Fibroblast of peridontal ligament (primary cell): Measurements from ENCODE around the gene PRDM5.
A peak's percentile ranks its signal among the peaks of the same experiment; 100 is the strongest.

Experiments
- DNase-seq: peaks from one replicate; pipeline ENCODE4 v3.0.0-alpha.2; 2010; ENCODE audit errors: extremely low read depth

PRDM5 gene

DNA sequence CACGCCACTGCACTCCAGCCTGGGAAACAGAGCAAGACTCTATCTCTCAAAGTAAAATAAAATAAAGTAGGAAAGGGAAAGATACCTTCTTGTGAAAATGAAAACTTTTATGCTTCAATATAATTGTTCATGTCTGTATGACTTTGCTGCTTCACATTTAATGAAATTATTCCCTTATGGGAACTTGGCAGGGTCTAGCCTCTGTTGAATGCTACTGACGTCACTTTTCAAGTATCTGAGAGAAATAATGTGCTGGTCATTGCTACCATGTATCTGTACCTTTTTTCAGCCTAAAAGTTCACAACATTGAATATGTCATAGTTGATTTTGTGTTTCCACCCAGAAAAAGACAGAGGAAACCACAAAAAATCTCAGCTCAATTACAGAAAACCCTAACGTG is 65.2 kb downstream of the PRDM5 start:
- peak; percentile 83 for DNase-seq

DNA sequence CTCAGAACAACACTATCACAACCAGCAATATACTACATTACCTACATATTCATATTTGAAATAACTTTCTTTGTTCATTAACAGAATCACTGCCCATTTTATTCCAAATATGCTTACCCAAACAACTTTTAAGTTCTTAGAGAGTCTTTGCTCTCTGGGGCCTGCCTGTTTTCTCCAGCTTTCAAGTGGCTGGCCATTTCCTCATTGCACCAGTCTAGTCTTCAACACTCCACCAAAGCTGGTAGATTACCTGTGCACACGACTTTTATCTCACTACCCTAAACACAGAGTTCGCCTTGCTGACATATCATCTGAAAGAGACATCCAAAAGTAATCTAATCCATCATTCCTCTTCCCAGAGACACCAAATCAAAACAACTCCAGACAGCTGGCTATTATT is 66.2 kb downstream of the PRDM5 start:
- no peak for DNase-seq

DNA sequence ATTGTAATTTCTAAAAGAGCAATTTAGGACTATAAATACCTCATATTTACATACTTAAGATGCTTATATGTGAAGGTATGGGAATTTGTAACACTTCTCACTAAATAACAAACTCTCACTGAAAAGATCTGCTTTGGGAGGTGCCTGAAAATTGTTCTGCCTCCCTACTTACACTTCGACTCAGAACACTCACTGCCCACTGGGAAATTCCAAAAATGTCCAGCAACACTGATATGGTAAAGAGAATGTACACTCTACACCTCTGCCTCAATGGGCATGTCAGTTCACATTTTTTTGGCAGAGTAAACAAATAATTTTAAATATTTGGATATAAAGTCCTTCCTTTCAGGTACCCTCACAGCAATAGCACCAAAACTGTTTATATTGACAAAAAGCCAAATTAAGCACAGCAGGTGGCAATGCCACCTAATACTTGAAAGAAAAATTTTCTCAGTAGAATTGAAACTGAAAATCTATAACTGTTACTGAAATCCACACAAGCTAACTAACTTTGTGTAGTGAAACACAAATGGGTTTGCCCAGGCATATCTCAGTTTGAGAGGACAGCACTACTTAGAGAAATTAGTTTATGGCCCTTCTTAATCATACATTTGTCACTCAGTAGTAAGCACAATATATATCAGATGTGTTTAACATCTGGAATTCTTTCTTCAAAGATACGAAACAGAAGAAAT is 67.1 kb downstream of the PRDM5 start:
- DNase-seq: no peak

DNA sequence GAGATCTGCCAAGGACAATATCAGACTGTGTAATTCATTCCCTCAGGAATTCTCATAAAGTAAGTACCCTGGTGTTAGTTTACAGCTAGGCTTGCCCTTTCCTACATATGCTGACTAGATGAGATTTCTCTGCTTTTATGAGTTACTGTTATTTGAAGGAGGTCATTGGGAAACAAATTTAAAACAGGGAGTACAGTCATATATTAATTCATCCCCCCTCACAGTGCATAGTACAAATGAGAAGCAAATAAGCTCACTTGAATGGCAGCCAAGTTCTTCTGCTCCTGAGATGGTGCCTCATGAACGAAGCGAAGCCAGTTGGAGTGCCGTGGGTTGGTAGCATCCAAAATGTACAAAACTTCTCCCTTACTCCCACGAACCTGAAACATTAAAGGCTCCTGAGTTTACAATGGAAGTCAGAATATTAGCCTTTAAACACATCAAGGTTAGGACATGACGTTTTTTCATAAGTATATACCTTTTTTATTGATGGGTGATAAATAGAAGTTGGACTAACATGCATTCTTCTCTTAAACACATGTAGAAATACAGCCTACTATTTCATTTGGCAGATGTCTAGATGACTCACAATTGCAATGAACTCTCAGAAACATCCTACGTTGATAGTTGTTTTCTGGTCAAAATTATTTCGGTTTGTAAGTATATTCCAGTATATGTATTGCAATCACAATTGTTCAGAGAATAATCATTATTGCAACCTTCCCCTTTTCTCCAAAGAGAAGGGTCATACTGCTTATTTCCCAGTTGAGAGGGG is 69.2 kb downstream of the PRDM5 start:
- DNase-seq: peak; percentile 87

DNA sequence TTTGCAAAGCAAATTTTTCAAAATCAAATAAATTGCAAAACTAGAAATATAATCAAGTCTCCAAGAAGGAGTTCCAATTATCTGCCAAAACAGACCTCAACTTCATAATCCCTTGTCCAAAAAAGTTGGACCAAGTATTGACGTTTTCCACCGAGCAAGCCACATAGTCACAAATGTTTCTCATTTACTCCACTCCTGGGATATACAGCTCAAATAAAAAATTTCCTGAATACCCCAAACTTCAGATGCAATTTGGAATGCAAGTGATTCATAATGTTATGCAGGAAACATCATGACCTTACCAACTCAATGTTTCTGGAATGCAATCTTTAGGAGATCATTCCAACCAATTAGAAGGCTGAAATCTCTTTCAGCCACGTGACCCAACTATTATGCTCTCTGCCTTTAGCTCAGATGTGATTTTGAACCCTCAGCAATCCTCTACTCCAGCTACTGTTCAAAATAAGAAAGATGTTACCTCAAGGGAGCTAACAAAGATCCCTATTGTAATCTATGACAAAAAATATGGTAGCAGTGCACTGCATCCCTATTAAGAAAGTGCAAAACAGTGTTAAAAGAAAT is 72.4 kb downstream of the PRDM5 start:
- DNase-seq: peak; percentile 93

DNA sequence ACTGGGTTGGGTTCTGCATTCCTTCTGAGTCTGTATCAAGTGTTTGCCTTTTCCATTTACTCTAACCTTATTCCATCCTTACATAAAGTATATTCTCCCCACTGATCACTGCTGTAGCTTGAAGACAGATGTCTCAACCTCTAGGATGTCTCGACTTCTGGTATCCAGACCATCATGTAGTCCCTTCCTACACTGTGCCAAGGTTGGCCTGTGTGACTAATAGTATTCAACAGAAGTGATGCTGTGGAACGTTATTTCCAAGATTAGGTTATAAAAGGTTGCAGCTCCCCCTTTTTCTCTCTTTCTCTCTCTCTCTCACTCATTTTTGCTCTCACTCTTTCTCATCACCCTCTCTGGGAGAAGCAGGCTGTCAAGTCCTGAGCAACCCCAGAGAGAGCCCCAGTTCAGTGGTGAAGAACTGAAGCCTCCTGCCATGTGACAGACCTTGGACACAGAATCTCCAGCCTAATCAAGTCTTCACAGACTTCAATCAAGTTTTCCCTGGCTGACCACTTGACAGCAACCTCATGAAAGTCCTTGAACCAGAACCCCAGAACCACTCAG is 75.4 kb downstream of the PRDM5 start:
- DNase-seq: no peak

DNA sequence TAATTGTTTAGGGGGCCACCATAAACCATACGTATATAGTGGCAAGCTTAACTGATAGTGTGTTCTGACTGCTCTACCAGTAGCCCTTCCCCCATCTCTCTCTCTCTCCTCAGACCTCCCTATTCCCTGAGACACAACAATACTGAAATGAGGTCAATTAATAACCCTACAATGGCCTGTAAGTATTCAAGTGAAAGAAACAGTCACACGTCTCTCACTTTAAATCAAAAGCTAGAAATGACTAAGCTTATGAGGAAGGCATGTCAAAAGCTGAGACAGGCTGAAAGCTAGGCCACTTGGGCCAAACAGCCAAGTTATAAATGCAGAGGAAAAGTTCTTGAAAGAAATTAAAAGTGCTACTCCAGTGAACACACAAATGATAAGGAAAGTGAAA is 78.0 kb downstream of the PRDM5 start:
- DNase-seq: no peak

DNA sequence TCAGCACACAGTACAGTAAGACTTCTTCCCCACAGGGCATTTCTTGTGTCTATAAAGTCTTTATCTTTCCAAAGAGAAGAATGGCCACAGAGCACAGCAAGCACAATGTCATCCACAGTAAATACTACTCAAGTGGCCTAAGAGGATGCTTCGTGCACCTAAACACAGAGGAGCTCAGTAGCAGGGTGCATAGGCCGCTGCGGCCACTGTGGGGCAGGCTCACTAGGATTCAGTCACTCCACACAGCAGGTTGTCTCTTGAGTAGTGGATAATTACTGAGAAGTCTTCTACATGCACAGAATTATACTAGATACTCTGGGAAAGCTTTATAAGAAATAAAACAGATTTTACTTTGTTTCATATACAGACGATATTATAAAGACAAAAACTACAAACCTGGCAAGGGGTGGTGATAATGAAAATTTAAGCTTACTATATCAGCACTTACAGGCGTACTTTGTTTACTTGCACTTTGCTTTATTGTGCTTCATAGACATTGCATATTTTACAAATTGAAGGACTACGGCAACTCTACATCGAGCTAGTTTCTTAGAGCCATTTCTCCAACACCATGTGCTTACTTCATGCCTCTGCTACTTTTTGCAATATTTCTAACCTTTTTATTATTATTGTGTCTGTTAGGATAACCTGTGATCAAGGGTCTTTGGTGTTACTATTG is 78.5 kb downstream of the PRDM5 start:
- DNase-seq: no peak

DNA sequence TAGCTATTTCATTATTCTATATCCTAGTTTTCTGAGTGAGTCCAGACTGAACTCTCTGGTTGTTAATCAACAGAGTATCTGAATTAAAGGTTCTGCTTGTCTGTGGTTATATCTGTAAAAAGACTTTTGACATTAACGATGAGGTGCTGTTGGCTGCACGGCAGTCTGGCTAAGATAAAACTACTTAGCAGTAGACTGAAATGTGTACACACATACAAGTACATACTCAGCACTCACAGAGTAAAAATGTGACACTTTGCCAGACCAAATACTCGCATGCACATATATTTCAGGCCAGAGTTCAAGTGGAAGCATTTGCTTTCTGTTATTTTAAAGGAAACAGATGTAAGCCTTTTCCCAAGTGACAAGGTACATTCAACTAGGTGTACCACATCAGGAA is 80.5 kb downstream of the PRDM5 start:
- peak; percentile 72 for DNase-seq

DNA sequence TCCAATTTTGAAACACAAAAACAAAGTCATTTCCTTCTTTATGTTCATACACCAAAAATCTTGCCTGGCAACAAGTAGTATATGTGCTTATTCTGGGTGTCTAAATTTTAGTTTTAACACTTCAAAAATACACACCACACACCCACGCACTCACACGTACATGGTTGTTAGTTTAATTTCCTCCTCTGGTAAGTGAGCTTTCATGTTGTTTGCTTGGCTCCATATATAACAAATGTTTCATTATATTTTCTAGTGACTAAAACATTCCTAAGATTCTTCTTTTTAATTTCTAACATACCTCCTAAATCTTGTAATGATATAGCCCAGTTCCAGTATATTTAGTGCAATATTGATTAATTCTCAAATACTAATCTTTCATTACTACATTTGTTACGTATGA is 80.9 kb downstream of the PRDM5 start:
- no peak for DNase-seq

DNA sequence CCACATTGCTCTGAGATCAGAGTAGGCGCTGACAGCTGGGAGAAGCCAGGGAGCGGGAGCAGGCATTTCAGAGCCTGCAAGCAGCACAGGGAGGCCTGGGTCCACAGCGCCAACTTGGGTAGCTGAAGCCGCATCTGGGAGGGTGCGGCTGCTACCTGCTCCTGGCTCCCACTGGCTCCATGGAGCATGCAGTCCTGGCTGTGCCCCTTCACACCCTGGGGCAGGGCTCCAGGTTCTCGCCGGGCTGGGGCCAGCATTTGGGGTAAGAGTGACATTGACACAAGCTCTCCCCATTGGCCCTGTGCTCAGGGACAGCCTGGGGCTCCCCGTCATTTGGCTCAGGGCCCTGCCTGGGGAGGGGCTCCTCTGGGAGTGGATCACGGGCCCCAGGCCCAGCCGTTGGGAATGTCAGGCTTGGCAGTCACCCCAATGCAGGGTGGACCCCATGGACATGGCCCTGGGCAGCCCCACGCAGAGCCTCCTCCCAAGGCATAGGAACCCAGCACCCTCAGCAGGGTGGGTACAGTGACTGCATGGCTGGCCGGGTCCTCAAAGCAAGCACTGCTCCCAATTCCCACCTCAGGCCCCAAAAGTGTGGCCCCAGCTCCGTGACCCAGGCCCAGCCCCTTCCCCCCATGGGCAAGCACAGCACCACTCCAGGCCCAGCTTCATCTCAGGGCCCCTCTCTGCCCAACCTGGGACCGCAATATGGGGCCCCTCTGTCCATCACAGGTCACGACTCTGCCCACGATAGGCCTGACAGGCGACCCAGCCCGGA is 82.4 kb downstream of the PRDM5 start:
- no peak for DNase-seq

DNA sequence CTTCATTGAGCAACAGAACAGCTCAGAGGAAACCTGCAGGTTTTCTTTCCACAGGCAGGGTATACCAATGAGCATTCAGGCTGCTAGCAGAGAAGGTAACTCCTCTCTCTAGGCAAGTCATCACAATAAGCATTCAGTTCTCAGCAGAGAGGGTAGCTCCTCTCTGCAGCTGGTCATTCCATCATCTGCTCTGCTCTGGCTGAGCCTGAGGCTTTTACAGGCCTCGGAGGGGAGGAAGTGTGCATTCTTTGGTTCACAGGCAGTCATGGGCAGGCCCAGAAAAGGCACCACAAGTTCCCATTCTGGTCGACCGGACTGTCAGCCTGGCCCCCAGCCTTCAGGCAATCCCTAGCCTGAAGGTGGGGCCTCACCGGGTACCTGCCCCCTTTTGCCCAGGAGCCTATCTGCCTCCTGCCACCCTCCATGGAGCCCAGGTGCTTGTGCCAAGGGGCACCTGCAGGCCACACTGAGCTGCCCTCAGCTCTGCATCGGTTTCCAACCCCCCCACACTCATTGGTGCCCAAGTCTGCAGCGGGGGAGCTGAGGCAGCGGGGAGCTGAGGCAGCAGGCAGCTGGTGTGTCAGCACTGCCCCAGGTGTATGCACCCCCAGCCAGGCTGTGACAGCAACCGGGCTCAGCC is 83.1 kb downstream of the PRDM5 start:
- DNase-seq: no peak

DNA sequence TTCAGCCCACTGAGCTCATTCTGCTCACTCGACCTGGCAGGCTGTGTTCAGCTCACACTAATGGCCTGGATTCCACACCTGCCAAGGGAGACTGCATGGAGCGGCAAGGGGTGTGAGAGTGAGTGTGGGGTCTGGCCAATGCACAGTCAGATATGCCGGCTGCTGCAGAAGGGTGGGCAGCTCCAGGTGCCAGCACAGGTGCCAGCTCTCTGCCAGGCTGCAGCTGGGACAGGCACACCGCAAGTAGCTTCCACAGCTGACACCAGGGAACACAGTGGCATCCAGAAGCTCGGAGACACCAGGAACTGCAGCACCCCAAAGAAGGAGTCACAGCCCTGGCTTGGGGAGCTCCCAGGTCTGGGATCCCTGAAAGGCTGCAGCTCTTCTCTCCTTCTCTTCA is 83.7 kb downstream of the PRDM5 start:
- DNase-seq: no peak

DNA sequence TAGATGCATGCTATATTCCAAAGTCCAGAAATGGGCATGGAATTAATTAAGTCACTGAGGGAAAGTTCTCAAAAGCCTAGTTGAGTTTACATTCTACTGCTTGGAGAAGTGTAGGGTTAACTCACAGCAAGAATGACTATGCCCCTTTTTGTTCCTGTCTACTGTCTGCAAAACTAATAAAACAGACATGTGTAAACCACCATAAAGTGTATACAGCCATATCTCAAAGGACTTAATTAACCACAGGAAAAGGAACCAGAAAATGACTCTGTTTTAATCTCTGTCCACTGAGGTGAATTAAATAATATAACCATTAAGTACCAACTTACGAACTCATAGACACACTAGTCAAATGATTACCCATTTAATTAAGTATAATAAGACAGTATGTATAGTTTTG is 84.9 kb downstream of the PRDM5 start:
- DNase-seq: no peak

DNA sequence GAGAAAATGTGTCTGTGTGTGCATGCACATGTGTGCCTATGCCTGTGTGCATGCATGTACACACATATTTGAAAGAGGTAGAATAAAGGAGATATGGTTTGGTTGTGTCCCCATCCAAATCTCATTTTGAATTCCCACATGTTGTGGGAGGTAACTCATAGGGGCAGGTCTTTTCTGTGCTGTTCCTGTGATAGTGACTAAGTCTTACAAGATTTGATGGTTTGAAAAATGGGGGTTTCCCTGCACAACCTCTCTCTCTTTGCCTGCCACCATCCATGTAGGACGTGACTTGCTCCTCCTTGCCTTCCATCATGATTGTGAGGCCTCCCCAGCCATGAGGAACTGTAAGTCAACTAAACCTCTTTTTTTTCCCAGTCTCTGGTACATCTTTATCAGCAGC is 87.2 kb downstream of the PRDM5 start:
- no peak for DNase-seq

DNA sequence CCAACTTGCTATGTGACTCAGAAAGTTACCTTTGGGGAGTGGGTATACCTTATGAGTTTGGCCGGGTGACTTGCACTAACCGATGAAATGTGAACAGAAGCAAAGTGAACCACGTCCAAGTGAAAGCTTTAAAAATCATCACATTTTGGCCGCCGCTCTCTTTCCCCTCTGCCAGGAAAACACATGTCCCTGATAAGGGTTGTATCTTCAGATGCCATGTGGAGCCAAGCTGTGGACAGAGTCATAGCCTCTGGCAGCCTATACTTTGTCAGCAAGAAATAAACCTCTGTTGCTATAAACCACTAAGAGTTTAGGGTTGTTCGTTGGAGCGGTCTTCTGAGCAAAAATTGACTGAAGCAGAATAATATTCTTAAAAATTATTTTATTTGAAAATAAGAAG is 92.3 kb downstream of the PRDM5 start:
- no peak for DNase-seq

DNA sequence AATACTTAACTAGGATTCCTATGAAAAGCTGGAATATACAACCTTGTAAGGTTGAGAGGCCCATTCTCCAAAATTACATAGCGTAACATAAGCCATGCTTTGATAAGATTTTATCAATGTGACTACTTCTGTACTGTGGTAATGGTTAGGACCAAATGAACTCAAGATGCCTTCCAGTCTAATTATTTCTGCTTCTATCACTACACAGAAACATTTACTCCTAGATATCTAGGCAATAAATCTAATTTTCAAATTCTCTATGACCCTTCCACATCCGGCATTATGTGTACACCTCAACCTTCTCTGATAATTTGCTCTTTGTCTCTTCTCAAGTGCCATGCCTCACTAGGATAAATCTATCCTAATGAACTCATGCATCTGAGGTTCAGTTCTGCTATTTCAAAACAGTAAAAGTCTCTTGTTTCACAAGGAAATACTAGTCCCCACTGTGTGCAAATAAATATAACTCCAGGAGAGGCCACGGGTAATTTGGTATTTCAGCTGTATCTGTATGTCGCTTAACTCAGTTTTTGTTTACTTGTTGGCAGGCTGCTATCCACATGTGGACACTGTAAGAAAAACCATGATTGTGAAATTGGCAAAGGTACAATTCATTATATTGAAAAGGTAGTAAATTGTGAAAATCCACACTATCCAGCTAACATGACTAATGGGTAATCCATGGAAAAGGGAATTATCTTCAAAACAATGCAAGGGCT is 93.3 kb downstream of the PRDM5 start:
- peak; percentile 72 for DNase-seq

DNA sequence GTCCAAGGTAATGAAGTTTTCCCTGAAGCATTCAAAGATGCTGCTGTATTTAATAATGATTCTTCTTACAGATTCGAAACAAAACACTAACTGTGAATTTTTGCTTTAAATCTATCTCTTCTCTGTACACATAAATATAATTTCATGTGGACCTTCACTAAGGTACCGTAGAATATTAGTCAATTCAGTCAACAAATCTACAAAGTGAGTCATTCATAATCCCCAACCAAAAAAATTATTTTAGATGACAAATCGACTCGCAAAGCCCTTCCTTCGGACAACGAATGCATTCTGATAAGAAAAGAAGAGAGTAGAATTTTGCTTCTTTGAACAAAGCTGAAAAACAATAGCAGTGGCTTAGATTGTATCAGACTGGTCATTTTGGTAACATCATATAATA is 95.7 kb downstream of the PRDM5 start:
- no peak for DNase-seq

DNA sequence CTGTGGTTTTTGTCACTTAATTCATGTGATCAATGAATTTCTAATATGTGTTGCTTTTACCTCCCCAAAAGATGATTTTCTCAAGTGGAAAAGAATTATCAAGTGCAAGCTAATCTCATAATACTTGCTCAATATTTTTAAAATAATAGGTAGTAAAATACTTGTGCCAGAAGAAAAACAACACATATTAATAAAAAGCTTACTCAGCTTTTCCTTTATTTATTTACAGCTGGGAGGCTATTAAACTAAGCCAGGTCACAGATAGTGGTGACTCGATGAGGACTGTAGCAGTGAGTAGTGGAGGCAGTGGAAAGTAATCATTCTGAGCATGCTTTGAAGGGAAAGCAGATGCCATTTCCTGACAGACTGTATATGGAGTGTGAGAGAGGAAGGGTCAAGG is 96.1 kb downstream of the PRDM5 start:
- DNase-seq: no peak

DNA sequence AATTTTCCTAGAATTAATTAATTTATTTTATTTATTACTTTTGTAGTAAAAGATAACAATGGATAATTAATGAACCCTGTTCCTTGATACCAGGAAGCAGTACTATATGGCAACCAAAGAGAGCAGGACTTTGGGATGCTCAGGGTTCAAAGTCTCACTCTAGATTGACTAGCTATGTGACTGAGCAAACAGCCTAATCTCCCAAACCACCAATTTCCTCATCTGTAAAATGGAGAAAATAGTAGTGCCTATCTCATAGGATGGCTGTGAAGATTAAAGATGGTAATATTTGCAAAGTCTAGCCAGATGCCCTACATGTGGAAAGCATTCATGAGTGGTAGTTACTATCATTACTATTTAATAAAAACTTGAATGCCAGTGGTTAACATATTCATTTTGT is 97.6 kb downstream of the PRDM5 start:
- DNase-seq: no peak
